ENCODE results near the gene ATP9B.
"Not testable (repeated sequence)": the region's sequence is repeated elsewhere in the genome, so short reads cannot be mapped to it uniquely, and the experiment has no call there.

ATP9B gene

DNA sequence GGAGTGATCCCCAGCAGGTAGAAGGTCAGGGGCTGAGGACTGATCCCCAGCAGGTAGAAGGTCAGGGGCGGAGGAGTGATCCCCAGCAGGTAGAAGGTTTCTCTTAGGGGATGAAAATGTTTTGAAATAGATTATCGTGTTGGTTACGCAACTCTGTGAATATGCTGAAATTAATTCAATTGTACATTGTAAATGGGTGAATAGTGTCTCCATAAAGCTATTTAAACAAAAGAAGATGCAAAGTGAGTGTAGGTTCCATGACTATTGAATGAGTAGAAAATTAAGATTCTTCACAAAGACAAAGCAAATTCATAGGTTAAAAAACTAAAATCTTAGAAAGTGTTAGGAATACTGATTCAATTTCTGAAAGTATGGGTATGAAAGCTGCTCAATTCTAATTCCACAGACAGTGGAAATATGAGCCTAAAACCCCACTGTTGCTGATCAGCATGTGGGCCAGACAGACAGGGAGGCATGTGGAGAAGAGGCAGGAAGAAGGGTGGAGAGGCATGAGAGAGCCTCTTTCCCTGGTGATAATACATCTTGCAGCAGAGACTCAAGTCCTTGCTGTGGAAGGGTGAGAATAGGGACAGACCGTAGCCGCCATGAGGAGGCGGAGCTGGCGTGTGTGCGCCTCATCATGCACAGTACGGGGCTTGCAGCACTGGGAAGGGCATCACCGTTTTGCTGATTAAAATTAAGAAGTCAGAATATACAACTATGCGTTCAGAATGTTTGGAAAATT, 240.6 kb downstream of the ATP9B start:
- TF ChIP-seq GATA1 (IDR thresholded peaks at IDR 0.05; ENCODE audit: low read depth, low read length): no peak
- TF ChIP-seq POLR2A (IDR thresholded peaks at IDR 0.05; ENCODE audit: low read length): no peak
- no peak for DNase-seq

DNA sequence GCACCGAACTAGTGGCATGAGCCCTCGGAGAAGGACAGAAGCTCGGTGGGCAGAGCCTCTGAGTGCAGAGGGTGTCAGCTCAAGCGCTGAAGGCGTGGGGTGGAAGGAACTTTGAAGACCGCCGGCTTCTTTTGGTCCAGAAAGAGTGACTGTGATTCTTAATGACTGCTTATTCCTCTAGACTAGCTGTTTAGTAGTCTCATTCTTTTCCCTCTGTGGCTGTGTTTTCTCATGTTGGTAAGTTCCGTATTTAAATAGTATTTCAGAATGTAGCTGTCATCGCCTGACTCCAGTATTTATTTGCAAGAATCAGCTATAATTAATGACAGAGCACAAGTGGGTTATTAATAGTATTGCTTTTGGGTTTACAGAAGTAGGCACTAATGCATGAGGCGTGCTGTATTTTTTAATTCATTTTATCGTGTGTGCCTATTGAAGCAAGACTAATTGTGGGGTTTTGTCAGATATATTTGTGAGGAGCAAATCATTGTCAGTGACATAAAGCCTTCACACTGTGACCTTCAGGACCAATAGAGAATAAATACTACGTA, 245.7 kb downstream of the ATP9B start:
- no peak for TF ChIP-seq GATA1 (IDR thresholded peaks at IDR 0.05; ENCODE audit: low read depth, low read length)
- TF ChIP-seq POLR2A (IDR thresholded peaks at IDR 0.05; ENCODE audit: low read length): no peak
- no peak for DNase-seq

DNA sequence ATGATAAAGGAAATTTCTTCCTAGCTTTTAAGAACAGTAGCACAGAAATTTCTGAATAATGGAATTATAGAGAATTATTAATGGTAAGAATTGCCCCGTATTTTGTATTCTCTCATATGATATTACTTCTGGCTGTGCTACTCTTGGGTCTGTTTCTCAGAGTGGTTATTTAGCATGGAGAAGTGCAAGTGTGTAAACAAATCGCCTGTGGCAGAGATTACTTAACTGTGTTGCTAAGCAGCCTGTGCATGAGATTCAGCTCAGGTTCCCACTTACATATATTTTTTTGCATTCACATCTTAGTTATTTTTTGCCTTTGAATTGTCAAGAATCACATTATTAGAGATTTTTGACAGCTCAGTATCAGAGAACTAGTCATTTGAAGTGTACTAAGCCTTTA, 246.4 kb downstream of the ATP9B start:
- no peak for DNase-seq
- no peak for TF ChIP-seq POLR2A (IDR thresholded peaks at IDR 0.05; ENCODE audit: low read length)
- no peak for TF ChIP-seq GATA1 (IDR thresholded peaks at IDR 0.05; ENCODE audit: low read depth, low read length)

DNA sequence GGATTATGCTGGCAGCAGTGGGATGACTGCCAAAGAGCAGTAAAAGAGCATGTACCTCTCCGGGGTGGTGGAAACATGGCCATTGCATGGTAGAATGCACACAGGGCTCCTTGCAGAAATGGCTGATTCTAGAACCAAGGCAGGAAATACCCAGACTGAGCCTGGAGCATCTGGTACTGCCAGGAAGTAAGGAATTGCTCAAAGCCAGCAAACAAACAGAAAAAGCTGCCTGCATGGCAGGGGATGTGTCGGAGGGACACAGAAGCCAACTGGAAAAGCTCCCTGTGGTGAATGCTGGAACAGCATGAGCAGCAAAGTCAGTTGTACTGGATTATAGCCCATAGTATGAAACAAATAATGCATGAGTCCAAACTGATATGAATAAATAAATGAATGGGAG, 248.5 kb downstream of the ATP9B start:
- TF ChIP-seq GATA1 (IDR thresholded peaks at IDR 0.05; ENCODE audit: low read depth, low read length): no peak
- no peak for TF ChIP-seq POLR2A (IDR thresholded peaks at IDR 0.05; ENCODE audit: low read length)
- DNase-seq: no peak

DNA sequence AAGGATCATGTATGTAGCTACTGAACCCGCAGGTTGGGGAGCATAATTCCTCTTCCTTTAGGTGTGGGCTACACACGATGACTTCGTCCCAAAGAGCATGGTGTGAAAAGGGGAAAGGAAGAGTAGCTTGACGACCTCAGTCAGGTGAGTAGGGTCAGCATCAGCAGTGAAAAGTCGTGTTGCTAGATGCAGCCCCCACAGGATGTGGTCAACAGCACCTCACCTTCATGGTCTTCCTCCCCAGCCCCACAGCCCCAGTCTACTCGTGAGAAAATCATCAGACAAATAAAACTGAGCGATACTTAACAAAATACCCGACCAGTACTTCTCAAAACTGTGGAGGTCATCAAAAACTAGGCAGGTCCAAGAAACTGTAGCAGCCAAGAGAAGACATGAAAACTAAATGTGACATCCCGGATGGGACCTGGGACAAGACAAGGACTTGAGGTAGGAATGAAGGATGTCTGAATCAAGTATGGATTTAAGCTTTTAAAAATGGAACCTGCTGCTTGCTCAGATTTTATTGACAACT, 249.0 kb downstream of the ATP9B start:
- no peak for DNase-seq

DNA sequence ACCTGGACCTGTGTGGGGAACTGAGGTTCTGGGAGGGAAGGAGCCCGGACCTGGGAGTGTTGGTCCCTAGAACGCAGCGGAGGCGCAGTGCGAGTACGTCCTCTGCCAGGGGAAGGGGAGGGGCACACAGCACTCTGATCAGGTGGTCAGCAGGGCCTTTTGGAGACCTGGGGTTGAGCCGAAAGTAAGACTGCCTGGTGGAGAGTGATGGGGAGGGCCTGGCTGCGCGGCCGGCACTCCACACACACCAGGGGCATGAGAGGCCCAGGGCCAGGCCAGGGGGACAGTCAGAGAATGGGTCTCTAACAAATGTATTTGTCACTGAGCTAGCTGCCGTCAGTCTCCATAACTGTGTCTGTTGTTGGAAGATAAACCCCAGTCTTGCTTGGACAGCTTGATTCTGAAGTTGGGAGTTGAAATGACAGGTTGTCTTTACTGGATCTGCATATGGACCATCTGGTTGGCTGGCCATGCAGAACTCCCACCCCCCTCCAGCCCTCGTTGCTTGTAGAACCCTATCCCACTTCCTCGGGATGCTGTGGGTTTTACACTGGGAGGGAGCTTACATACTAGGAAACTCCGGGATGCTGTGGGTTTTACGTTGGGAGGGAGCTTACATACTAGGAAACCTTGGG, 251.1 kb downstream of the ATP9B start:
- DNase-seq: peak in 1 of 2 experiments; percentile 36
- TF ChIP-seq POLR2A (IDR thresholded peaks at IDR 0.05; ENCODE audit: low read length) (no peak), GATA1 (IDR thresholded peaks at IDR 0.05; ENCODE audit: low read depth, low read length) (no peak)

More for the DNA sequence above, 249.0 kb downstream of the ATP9B start:
- TF ChIP-seq POLR2A (IDR thresholded peaks at IDR 0.05; ENCODE audit: low read length): no peak
- no peak for TF ChIP-seq GATA1 (IDR thresholded peaks at IDR 0.05; ENCODE audit: low read depth, low read length)

DNA sequence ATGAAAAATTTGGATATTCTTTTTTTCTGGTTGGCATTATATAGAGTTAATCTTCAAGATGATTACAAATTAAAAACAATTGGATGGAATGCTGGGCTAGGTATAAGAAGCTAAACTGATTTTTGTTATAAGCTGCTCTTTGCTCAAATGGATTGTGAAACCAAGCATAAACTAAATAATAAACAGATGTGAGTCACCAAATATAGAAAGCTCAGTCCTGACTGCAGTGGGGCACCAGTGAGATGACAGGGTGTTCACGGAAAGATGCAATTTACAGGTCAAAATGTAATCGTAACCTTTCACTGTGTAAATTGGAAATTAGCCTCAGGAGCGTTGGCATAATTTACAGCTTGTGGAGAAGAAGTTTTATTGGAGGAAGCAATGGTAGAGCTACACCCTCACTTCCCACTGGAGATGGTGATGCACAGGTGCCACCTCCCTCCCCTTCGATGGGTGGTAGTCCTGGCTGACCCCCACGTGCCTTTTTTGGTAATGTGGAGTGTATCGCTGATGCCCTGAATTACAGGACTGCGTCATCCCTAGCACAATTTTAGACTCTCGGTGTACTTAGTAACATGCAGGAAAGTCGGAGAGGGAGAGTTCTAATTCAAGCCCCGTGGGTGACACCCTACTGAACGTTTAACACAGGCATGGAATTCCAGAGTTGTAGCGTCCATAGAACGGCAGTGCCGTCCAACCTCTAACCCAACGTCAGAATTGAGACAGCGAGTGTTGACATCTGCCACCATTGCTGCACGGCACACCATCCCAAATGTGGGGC, 252.6 kb downstream of the ATP9B start:
- TF ChIP-seq GATA1 (IDR thresholded peaks at IDR 0.05; ENCODE audit: low read depth, low read length) (no peak), POLR2A (IDR thresholded peaks at IDR 0.05; ENCODE audit: low read length) (no peak)
- no peak for DNase-seq

DNA sequence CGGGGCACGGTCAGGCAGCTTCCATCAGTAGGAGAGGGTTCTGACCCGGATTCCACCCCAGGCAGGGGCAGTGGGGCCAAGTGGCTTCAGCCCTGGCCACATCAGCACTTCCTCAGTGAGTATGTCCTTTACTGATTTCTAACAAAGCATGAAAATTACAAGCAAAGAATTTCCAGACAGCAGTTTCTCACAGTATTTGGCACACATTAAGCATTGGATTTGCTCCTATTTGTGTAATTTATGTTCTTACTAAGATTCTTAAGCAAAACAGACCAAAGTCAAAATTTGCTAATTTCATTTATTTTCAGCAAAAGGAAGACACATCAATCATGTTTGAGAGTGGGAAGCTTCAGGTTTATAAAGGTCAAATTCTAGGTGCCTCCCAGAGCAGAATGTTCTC, 253.2 kb downstream of the ATP9B start:
- TF ChIP-seq POLR2A (IDR thresholded peaks at IDR 0.05; ENCODE audit: low read length) (no peak), GATA1 (IDR thresholded peaks at IDR 0.05; ENCODE audit: low read depth, low read length) (no peak)
- DNase-seq: no peak

DNA sequence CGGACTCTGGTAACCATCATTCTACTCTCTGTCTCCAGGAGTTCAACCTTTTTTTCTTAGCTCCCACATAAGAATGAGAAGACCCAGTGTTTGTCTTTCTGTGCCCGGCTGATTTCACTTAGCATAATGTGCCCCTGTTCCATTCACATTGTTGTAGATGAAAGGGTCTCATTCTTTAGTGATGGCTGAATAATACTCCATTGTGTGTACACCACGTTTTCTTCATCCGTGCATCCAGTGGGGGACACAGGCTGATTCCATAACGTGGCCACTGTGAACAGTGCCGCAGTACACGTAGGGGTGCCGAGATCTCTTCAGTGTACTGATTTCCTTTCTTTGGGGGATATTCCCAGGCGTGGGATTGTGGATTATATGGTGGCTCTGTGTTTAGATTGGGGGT, 254.3 kb downstream of the ATP9B start:
- DNase-seq: no peak
- TF ChIP-seq POLR2A (IDR thresholded peaks at IDR 0.05; ENCODE audit: low read length): no peak
- no peak for TF ChIP-seq GATA1 (IDR thresholded peaks at IDR 0.05; ENCODE audit: low read depth, low read length)

DNA sequence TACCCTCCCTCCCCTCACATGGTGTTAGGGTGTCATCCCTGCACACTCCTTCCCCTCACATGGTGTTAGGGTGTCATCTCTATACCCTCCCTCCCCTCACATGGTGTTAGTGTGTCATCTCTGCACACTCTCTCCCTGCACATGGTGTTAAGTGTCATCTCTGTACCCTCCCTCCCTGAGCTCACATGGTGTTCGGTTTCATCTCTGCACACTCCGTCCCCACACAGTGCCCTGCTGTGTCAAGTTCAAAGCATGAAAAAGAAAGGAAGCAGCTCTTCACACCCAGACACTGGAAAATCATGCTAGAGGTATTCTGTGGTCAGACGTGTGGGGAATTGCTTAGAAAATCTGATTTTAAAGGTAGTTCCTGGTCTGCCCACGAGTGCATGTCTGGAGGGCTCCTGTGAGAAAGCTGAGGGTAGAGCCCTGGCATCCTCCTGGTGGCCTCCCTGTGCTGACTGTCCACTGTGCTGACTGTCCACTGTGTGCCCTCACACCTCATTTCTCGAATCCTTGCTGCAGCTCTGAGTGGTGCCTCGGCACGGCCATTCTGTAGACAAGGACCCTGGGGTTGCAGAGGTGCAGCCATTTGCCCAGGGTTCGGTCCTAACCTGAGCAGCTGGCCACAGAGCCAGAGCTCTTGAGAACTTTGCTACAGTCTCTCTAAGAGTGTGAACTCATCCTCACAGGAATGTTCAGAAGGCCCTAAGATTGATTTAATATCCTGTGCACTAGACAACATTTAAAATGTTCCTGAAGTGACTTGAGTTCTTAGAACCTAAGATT, 257.4 kb downstream of the ATP9B start:
- TF ChIP-seq GATA1 (IDR thresholded peaks at IDR 0.05; ENCODE audit: low read depth, low read length): no peak
- TF ChIP-seq POLR2A (IDR thresholded peaks at IDR 0.05; ENCODE audit: low read length): no peak
- no peak for DNase-seq

DNA sequence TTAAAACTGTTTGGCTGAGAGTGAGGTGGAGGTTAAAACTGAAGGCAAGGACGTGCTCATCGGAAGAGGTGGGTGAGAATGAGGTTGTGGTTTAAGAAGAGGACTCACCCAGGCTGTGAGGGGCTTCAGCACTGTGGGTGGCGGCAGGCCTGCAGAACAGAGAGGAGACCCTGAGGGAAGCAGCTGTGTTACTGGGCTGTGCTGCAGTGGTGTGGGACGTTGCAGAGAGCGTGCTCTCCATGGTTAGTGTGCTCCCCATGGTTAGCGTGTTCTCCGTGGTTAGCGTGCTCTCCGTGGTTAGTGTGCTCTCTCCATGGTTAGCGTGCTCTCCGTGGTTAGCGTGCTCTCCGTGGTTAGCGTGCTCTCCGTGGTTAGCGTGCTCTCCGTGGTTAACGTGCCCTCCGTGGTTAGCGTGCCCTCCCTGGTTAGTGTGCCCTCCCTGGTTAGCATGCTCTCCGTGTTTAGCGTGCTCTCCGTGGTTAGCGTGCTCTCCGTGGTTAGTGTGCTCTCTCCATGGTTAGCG, 258.1 kb downstream of the ATP9B start:
- DNase-seq: no peak
- TF ChIP-seq GATA1 (IDR thresholded peaks at IDR 0.05; ENCODE audit: low read depth, low read length) (no peak), POLR2A (IDR thresholded peaks at IDR 0.05; ENCODE audit: low read length) (no peak)

DNA sequence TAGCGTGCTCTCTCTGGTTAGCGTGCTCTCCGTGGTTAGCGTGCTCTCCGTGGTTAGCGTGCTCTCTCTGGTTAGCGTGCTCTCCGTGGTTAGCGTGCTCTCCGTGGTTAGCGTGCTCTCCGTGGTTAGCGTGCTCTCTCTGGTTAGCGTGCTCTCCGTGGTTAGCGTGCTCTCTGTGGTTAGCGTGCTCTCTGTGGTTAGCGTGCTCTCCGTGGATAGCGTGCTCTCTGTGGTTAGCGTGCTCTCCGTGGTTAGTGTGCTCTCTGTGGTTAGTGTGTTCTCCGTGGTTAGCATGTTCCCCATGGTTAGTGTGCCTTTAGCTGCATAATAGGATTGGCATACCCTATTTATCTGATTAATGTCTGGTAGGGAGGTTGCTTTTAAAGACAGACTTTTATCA, 258.7 kb downstream of the ATP9B start:
- DNase-seq: not testable (repeated sequence)

DNA sequence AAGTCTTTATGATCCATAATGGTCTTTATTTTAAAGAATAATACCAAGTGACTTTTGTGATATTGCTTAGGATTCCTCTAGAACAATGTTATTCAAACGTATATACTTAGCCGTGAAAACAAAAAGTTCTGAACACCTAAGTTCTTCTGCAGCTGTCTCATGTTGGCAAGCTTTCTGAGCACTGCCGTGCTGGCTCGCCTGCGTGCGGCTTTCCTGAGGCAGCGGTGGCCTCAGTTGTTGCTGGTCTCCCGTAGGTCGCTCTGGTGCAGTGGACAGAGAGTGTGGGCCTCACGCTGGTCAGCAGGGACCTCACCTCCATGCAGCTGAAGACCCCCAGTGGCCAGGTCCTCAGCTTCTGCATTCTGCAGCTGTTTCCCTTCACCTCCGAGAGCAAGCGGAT, 259.7 kb downstream of the ATP9B start:
- TF ChIP-seq GATA1 (IDR thresholded peaks at IDR 0.05; ENCODE audit: low read depth, low read length) (no peak), POLR2A (IDR thresholded peaks at IDR 0.05; ENCODE audit: low read length) (no peak)
- no peak for DNase-seq
